Panc1 (cell line): Measurements from ENCODE around the gene XG.

Experiments used
- CTCF ChIP-seq: fragments of 450-650 bp; IDR thresholded peaks from 2 replicates; pipeline ENCODE4 v1.5.1; 2017; ENCODE audit warnings: mild to moderate bottlenecking
- POLR2AphosphoS5 ChIP-seq: IDR thresholded peaks from 2 replicates; pipeline ENCODE4 v1.6.1; 2012; ENCODE audit warnings: mild to moderate bottlenecking, low read depth, low read length, moderate library complexity
- REST ChIP-seq, 2 experiments: IDR thresholded peaks; 2 replicates each; pipeline ENCODE4 v1.6.1; 2011 to 2012; ENCODE audit warnings: low read depth in 2 of 2, control low read depth in 1 of 2, low read length in 1 of 2, mild to moderate bottlenecking in 1 of 2, moderate library complexity in 1 of 2; ENCODE audit not compliant: insufficient read depth in 1 of 2
- TCF7L2 ChIP-seq: IDR thresholded peaks from 2 replicates; pipeline ENCODE4 v1.6.1; 2011; ENCODE audit warnings: mild to moderate bottlenecking, low read depth, low read length, inconsistent platforms

GRCh38 chrX:2732076-2732475 is 19.8 kb upstream of the XG start:
- TF ChIP-seq CTCF (no peak), TCF7L2 (no peak), POLR2AphosphoS5 (no peak), REST (IDR thresholded peaks at IDR 0.05; ENCODE audit: insufficient read depth in 1 of 2, low read depth in 2 of 2, low read length in 1 of 2) (no peak)
